HUES48 (cell line): Measurements from ENCODE around the gene DLG2.
"Not testable (repeated sequence)": the region's sequence is repeated elsewhere in the genome, so short reads cannot be mapped to it uniquely, and the experiment has no call there.

Source experiments
- H3K27ac ChIP-seq: one replicate; pipeline ENCODE4 v1.7.0; 2013; ENCODE audit warnings: low read depth, low read length, inconsistent platforms
- H3K27me3 ChIP-seq: 2 replicates; pipeline ENCODE4 v1.6.1; 2013; ENCODE audit warnings: mild to moderate bottlenecking, low read length; ENCODE audit not compliant: control insufficient read depth, insufficient read depth
- H3K36me3 ChIP-seq: 2 replicates; pipeline ENCODE4 v1.6.1; 2013; ENCODE audit warnings: low read length; ENCODE audit not compliant: control insufficient read depth, insufficient read depth
- H3K4me1 ChIP-seq: 2 replicates; pipeline ENCODE4 v1.6.1; 2013; ENCODE audit warnings: mild to moderate bottlenecking, low read length; ENCODE audit not compliant: control insufficient read depth, insufficient read depth
- H3K4me3 ChIP-seq: 2 replicates; pipeline ENCODE4 v1.5.1; 2013; ENCODE audit warnings: mild to moderate bottlenecking, low read depth, low read length
- H3K9ac ChIP-seq: 2 replicates; pipeline ENCODE4 v1.6.1; 2013; ENCODE audit warnings: mild to moderate bottlenecking, low read depth, low read length, moderate library complexity
- H3K9me3 ChIP-seq: 2 replicates; pipeline ENCODE4 v1.6.1; 2013; ENCODE audit warnings: low read length; ENCODE audit not compliant: control insufficient read depth, insufficient read depth

The DLG2 gene

DNA sequence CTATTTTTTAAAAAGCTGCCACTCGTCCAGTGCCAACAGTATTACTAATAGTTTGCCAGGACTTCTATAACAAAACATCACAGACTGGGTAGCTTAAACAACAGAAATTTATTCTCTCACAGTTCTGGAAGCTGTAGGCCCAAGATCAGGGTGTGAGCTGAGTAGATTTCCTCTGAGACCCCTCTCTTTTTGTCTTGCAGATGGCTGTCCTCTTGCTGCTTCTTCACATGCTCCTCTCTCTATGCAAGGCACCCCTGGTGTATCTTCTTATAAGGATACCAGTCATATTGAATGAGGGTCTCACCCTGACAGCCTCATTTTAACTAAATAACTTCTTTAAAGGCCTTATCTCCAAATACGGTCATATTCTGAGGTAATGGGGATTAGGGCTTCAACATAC lies 390.9 kb downstream of the DLG2 start:
- no peaks in the 10 kb centered on the region for H3K36me3 ChIP-seq
- H3K27me3 ChIP-seq, result no peaks in the 10 kb centered on the region
- no peak overlapping the region for H3K9ac ChIP-seq
- peak overlapping the region; percentile 10 for H3K27ac ChIP-seq
- H3K4me1 ChIP-seq, result peaks cover 16% of the 10 kb centered on the region; the same call in 1 of the 2 replicates
- H3K9me3 ChIP-seq, result no peaks in the 10 kb centered on the region
- H3K4me3 ChIP-seq, result no peak overlapping the region

DNA sequence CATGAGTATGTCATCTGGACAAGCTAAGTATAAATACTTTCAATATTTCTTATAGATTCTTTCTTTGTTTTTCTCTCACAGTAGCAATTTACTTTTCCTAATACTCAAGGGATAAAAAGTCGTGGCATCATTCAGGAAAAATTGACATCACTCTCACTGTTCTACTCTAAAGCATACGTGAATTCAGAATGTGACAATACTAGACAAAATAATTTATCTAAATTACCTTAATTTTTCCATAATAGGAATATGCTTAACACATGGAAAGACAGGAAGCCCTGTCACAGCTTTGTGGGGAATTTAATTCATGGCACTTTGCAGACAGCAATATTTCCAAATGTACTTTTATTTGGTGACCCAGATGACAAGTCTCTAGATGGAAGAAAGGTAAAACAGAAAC lies 394.6 kb downstream of the DLG2 start:
- Histone ChIP-seq H3K27me3 (no peaks in the 10 kb centered on the region), H3K27ac (no peak overlapping the region), H3K36me3 (no peaks in the 10 kb centered on the region)

GRCh38 chr11:85231588-85231987 lies 395.6 kb downstream of the DLG2 start:
- H3K36me3 ChIP-seq, result no peaks in the 10 kb centered on the region
- H3K27me3 ChIP-seq, result no peaks in the 10 kb centered on the region
- H3K27ac ChIP-seq, result no peak overlapping the region
- peaks cover 2% of the 10 kb centered on the region; the same call in 1 of the 2 replicates for H3K9me3 ChIP-seq
- H3K4me1 ChIP-seq, result peaks cover 13% of the 10 kb centered on the region; the same call in 1 of the 2 replicates
- no peak overlapping the region for H3K9ac ChIP-seq
- H3K4me3 ChIP-seq, result no peak overlapping the region

More for the DNA sequence above, 394.6 kb downstream of the DLG2 start:
- H3K4me3 ChIP-seq, result no peak overlapping the region
- no peak overlapping the region for H3K9ac ChIP-seq
- H3K9me3 ChIP-seq, result peaks cover 2% of the 10 kb centered on the region; the same call in 1 of the 2 replicates
- peaks cover 16% of the 10 kb centered on the region; the same call in 1 of the 2 replicates for H3K4me1 ChIP-seq

GRCh38 chr11:85229723-85230122 lies 397.4 kb downstream of the DLG2 start:
- H3K9me3 ChIP-seq, result not testable (repeated sequence)

GRCh38 chr11:85196968-85197367 lies 430.2 kb downstream of the DLG2 start:
- no peak overlapping the region for H3K27ac ChIP-seq
- no peak overlapping the region for H3K4me3 ChIP-seq
- no peaks in the 10 kb centered on the region for H3K4me1 ChIP-seq
- H3K36me3 ChIP-seq, result no peaks in the 10 kb centered on the region
- H3K9ac ChIP-seq, result no peak overlapping the region
- no peaks in the 10 kb centered on the region for H3K9me3 ChIP-seq
- no peaks in the 10 kb centered on the region for H3K27me3 ChIP-seq

More at GRCh38 chr11:85229723-85230122, 397.4 kb downstream of the DLG2 start:
- not testable (repeated sequence) for H3K36me3 ChIP-seq, H3K27me3 ChIP-seq, H3K27ac ChIP-seq, H3K9ac ChIP-seq, H3K4me1 ChIP-seq, H3K4me3 ChIP-seq

DNA sequence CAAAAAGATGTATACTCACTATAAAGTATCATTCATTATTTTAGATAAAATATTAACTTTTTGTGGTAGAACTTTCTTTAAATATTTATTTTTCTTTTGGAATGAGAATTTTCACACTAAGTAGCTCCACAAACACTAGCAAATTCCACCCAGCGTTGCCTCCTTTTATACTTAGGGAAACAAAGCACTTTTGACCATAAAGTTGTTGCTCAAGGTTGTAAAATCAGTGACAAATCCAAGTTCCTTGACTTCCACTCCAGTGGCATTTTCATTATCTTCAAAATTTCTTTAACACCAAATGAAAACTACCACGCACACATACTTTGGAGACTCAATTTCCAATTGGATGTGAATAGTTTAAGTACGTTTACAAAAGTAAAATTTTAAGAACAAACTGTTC lies 431.2 kb downstream of the DLG2 start:
- no peaks in the 10 kb centered on the region for H3K36me3 ChIP-seq
- H3K9ac ChIP-seq, result no peak overlapping the region
- H3K27ac ChIP-seq, result no peak overlapping the region
- H3K9me3 ChIP-seq, result no peaks in the 10 kb centered on the region
- no peaks in the 10 kb centered on the region for H3K4me1 ChIP-seq
- H3K27me3 ChIP-seq, result no peaks in the 10 kb centered on the region
- no peak overlapping the region for H3K4me3 ChIP-seq

DNA sequence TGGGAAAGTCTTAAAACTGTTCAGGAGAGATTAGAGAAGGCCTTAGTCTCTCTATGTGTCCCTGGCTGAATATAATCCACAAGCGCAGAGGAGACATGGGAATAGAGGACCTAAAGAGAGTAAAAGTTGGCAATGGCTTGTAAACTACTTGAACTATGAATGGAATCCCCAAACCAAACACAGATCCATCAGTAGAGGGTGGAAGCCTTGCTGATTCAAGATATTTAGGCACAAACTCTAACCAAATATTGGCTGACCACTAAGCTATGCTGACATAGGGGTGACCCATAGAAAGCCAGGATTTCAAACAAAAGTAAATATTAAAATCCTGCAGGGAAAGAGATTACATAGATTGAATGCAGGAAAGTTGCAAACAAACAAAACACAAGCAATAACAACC lies 439.2 kb downstream of the DLG2 start:
- Histone ChIP-seq H3K27ac (no peak overlapping the region), H3K4me3 (no peak overlapping the region), H3K9ac (no peak overlapping the region), H3K27me3 (no peaks in the 10 kb centered on the region), H3K9me3 (no peaks in the 10 kb centered on the region), H3K36me3 (no peaks in the 10 kb centered on the region), H3K4me1 (peaks cover 1% of the 10 kb centered on the region; the same call in 1 of the 2 replicates)

- Histone ChIP-seq H3K27ac (no peak overlapping the region), H3K4me1 (peaks cover 5% of the 10 kb centered on the region; the same call in 1 of the 2 replicates), H3K36me3 (no peaks in the 10 kb centered on the region), H3K27me3 (no peaks in the 10 kb centered on the region), H3K4me3 (no peak overlapping the region), H3K9ac (no peak overlapping the region), H3K9me3 (no peaks in the 10 kb centered on the region)
Measured at GRCh38 chr11:85184721-85185120, 442.4 kb downstream of the DLG2 start.

DNA sequence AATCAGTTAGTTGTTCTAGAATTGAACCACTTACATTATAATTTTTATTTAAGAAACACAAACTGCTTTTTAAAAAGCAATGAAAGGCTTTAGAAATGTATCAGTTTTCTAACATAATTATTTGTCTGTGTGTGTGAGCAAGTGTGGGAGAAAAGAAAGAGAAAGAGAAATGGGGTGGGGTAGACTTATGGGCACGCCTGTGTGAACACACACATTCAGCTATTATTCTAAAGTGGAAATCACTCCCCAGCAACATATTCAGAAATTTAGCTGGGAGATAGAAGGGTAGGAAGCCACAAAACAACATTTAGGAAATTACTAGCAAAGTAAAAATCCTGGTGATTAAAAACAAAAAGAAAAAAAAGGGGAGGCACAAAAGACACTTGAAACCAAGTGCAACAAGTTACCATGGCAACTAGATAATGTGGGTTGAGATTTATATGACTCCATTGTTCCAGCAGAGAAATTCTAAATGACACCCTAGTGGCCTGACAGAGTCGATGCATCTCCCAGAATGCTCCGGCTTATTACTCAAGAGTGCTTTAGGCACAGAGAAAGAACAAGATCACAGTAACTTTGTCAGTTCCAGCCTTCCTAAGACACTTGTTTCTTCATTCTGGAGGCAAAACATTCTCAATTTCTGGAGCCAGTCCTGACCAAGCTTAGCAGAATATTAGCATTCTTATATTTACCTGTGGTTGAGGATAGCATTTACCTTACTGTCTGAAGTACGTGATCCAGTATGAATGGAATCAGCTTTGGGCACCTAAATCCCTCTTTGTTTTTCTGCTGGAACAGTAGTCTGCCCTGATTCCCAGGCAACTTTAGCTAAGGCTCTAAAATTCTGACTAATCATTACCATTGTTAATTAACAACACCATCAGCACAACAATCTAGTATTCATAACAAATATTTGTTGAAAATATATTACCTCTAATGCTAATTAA lies 444.4 kb downstream of the DLG2 start:
- Histone ChIP-seq H3K4me1 (peaks cover 5% of the 10 kb centered on the region; the same call in 1 of the 2 replicates), H3K4me3 (no peak overlapping the region), H3K27me3 (no peaks in the 10 kb centered on the region), H3K9me3 (no peaks in the 10 kb centered on the region), H3K9ac (no peak overlapping the region), H3K36me3 (no peaks in the 10 kb centered on the region), H3K27ac (no peak overlapping the region)

DNA sequence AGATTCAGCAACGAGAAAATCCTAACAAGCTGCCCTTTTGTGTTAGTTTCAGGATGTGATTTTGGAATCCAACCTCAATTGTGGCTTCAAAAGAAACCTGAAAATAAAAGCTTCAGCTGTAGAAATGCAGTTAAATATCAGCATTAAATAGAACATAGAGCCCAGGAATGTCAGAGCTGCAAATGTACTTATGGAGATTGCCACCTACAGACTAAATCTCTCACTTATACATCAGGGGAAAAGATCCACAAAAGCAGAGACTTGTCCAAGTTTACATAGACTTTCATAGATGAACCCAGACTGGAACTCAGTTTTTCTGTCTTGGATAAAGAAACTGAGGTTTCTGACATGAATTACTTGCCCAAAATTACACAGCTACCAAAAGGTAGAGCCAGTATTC lies 446.6 kb downstream of the DLG2 start:
- Histone ChIP-seq H3K27ac (no peak overlapping the region), H3K4me3 (no peak overlapping the region), H3K27me3 (no peaks in the 10 kb centered on the region), H3K4me1 (peaks cover 5% of the 10 kb centered on the region; the same call in 1 of the 2 replicates), H3K9ac (no peak overlapping the region), H3K36me3 (no peaks in the 10 kb centered on the region), H3K9me3 (no peaks in the 10 kb centered on the region)

GRCh38 chr11:85171648-85172257 lies 455.4 kb downstream of the DLG2 start:
- Histone ChIP-seq H3K4me1 (peaks cover 29% of the 10 kb centered on the region), H3K9ac (no peak overlapping the region), H3K27me3 (no peaks in the 10 kb centered on the region), H3K9me3 (no peaks in the 10 kb centered on the region), H3K36me3 (no peaks in the 10 kb centered on the region), H3K27ac (peak overlapping the region; percentile 86), H3K4me3 (no peak overlapping the region)
